ENCODE measurements around the gene NKD2. TPM values are rescaled to one million over a fixed set of nuclear protein-coding genes. Genes with fewer than 3 reads are reported as not detected.

Gene NKD2
- total and polyA plus RNA-seq, 9 of the 15 experiments (the other 6 are each of a cell fraction or from before 2014, with no cell fraction given): 0.09 to 0.64 (median 0.27) TPM; not detected in 5

DNA sequence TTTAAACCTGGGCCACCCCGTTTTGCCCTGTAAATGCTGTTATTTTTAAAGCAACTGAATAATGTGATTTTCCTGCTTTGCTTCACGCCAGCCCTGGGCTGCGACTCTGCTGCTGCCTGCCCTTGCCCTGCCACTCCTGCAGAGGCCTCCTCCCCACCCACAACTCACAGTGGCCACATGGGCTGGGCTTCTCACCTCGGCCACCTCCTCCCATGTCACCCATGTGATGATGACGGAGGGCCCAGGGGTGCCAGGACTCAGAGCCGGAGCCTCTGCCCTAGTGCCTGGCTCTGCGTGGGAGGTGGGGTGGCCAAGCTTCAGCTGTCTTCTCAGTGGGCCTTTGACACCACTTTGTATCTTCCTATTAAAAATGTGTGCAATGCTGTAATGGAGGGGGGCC, 48.1 kb upstream of the NKD2 start (continued):
- TF ChIP-seq, protein P1, sequence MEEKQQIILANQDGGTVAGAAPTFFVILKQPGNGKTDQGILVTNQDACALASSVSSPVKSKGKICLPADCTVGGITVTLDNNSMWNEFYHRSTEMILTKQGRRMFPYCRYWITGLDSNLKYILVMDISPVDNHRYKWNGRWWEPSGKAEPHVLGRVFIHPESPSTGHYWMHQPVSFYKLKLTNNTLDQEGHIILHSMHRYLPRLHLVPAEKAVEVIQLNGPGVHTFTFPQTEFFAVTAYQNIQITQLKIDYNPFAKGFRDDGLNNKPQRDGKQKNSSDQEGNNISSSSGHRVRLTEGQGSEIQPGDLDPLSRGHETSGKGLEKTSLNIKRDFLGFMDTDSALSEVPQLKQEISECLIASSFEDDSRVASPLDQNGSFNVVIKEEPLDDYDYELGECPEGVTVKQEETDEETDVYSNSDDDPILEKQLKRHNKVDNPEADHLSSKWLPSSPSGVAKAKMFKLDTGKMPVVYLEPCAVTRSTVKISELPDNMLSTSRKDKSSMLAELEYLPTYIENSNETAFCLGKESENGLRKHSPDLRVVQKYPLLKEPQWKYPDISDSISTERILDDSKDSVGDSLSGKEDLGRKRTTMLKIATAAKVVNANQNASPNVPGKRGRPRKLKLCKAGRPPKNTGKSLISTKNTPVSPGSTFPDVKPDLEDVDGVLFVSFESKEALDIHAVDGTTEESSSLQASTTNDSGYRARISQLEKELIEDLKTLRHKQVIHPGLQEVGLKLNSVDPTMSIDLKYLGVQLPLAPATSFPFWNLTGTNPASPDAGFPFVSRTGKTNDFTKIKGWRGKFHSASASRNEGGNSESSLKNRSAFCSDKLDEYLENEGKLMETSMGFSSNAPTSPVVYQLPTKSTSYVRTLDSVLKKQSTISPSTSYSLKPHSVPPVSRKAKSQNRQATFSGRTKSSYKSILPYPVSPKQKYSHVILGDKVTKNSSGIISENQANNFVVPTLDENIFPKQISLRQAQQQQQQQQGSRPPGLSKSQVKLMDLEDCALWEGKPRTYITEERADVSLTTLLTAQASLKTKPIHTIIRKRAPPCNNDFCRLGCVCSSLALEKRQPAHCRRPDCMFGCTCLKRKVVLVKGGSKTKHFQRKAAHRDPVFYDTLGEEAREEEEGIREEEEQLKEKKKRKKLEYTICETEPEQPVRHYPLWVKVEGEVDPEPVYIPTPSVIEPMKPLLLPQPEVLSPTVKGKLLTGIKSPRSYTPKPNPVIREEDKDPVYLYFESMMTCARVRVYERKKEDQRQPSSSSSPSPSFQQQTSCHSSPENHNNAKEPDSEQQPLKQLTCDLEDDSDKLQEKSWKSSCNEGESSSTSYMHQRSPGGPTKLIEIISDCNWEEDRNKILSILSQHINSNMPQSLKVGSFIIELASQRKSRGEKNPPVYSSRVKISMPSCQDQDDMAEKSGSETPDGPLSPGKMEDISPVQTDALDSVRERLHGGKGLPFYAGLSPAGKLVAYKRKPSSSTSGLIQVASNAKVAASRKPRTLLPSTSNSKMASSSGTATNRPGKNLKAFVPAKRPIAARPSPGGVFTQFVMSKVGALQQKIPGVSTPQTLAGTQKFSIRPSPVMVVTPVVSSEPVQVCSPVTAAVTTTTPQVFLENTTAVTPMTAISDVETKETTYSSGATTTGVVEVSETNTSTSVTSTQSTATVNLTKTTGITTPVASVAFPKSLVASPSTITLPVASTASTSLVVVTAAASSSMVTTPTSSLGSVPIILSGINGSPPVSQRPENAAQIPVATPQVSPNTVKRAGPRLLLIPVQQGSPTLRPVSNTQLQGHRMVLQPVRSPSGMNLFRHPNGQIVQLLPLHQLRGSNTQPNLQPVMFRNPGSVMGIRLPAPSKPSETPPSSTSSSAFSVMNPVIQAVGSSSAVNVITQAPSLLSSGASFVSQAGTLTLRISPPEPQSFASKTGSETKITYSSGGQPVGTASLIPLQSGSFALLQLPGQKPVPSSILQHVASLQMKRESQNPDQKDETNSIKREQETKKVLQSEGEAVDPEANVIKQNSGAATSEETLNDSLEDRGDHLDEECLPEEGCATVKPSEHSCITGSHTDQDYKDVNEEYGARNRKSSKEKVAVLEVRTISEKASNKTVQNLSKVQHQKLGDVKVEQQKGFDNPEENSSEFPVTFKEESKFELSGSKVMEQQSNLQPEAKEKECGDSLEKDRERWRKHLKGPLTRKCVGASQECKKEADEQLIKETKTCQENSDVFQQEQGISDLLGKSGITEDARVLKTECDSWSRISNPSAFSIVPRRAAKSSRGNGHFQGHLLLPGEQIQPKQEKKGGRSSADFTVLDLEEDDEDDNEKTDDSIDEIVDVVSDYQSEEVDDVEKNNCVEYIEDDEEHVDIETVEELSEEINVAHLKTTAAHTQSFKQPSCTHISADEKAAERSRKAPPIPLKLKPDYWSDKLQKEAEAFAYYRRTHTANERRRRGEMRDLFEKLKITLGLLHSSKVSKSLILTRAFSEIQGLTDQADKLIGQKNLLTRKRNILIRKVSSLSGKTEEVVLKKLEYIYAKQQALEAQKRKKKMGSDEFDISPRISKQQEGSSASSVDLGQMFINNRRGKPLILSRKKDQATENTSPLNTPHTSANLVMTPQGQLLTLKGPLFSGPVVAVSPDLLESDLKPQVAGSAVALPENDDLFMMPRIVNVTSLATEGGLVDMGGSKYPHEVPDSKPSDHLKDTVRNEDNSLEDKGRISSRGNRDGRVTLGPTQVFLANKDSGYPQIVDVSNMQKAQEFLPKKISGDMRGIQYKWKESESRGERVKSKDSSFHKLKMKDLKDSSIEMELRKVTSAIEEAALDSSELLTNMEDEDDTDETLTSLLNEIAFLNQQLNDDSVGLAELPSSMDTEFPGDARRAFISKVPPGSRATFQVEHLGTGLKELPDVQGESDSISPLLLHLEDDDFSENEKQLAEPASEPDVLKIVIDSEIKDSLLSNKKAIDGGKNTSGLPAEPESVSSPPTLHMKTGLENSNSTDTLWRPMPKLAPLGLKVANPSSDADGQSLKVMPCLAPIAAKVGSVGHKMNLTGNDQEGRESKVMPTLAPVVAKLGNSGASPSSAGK (IDR thresholded peaks at IDR 0.05): no peak
- TF ChIP-seq, protein P2, sequence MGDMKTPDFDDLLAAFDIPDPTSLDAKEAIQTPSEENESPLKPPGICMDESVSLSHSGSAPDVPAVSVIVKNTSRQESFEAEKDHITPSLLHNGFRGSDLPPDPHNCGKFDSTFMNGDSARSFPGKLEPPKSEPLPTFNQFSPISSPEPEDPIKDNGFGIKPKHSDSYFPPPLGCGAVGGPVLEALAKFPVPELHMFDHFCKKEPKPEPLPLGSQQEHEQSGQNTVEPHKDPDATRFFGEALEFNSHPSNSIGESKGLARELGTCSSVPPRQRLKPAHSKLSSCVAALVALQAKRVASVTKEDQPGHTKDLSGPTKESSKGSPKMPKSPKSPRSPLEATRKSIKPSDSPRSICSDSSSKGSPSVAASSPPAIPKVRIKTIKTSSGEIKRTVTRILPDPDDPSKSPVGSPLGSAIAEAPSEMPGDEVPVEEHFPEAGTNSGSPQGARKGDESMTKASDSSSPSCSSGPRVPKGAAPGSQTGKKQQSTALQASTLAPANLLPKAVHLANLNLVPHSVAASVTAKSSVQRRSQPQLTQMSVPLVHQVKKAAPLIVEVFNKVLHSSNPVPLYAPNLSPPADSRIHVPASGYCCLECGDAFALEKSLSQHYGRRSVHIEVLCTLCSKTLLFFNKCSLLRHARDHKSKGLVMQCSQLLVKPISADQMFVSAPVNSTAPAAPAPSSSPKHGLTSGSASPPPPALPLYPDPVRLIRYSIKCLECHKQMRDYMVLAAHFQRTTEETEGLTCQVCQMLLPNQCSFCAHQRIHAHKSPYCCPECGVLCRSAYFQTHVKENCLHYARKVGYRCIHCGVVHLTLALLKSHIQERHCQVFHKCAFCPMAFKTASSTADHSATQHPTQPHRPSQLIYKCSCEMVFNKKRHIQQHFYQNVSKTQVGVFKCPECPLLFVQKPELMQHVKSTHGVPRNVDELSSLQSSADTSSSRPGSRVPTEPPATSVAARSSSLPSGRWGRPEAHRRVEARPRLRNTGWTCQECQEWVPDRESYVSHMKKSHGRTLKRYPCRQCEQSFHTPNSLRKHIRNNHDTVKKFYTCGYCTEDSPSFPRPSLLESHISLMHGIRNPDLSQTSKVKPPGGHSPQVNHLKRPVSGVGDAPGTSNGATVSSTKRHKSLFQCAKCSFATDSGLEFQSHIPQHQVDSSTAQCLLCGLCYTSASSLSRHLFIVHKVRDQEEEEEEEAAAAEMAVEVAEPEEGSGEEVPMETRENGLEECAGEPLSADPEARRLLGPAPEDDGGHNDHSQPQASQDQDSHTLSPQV (IDR thresholded peaks at IDR 0.05): no peak
- TF ChIP-seq, protein P3, sequence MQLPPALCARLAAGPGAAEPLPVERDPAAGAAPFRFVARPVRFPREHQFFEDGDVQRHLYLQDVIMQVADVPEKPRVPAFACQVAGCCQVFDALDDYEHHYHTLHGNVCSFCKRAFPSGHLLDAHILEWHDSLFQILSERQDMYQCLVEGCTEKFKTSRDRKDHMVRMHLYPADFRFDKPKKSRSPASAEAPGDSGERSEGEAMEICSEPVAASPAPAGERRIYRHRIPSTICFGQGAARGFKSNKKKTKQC (CRISPR knock-in tag; IDR thresholded peaks at IDR 0.05): no peak
- TF ChIP-seq, protein P4, sequence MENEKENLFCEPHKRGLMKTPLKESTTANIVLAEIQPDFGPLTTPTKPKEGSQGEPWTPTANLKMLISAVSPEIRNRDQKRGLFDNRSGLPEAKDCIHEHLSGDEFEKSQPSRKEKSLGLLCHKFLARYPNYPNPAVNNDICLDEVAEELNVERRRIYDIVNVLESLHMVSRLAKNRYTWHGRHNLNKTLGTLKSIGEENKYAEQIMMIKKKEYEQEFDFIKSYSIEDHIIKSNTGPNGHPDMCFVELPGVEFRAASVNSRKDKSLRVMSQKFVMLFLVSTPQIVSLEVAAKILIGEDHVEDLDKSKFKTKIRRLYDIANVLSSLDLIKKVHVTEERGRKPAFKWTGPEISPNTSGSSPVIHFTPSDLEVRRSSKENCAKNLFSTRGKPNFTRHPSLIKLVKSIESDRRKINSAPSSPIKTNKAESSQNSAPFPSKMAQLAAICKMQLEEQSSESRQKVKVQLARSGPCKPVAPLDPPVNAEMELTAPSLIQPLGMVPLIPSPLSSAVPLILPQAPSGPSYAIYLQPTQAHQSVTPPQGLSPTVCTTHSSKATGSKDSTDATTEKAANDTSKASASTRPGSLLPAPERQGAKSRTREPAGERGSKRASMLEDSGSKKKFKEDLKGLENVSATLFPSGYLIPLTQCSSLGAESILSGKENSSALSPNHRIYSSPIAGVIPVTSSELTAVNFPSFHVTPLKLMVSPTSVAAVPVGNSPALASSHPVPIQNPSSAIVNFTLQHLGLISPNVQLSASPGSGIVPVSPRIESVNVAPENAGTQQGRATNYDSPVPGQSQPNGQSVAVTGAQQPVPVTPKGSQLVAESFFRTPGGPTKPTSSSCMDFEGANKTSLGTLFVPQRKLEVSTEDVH (IDR thresholded peaks at IDR 0.05; ENCODE audit: low read depth, partially characterized antibody): no peak

All from K562 (cell line).